Head of caudate nucleus (tissue), 42 donors: Measurements from ENCODE around the gene PDE4D.
"Not testable (repeated sequence)": the region's sequence is repeated elsewhere in the genome, so short reads cannot be mapped to it uniquely, and the experiment has no call there.

ENCODE experiments used
- DNase-seq, 42 donors: peaks; one replicate each; pipeline versions ENCODE4 v3.0.0 to v3.0.0-alpha.2; 2020 to 2021; ENCODE audit warnings: mixed read lengths in 7 of 42
- intact Hi-C: fragments of 100-400 bp; cut with DNase I; formaldehyde crosslinking; loops from one replicate; pipeline ENCODE4 v1.15.0; 2022

The PDE4D gene

DNA sequence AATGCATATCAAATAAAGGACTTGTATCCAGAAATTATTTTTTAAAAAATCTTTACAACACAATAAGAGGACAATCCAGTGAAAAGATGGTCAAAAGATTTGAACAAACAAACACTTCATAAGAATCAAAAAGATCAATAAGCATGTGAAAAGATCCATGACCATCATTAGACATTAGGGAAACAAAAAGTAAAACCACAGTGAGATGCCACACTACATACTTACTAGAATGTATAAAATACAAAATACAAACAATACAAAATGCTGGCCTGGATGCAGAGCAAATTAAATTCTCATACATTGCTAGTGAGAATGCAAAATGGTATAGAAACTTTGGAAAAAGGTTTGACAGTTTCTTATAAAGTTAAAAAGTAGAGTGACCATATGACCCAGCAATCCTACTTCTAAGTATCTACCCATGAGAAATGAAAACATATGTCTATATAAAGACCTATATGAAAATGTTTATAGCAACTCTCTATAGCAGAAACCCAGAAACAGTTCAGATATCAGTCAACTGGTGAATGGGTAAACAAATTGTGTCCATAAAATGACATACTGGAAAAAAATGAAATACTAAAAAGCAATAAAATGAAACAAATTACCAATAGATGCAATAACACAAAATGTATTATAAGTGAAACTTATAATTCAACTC is 884.6 kb downstream of the PDE4D start:
- DNase-seq: no peak
- intact Hi-C loops: loop anchor here (5.0 kb wide), 1 partner anchor 122 kb away; no protein-coding TSS in a partner anchor

DNA sequence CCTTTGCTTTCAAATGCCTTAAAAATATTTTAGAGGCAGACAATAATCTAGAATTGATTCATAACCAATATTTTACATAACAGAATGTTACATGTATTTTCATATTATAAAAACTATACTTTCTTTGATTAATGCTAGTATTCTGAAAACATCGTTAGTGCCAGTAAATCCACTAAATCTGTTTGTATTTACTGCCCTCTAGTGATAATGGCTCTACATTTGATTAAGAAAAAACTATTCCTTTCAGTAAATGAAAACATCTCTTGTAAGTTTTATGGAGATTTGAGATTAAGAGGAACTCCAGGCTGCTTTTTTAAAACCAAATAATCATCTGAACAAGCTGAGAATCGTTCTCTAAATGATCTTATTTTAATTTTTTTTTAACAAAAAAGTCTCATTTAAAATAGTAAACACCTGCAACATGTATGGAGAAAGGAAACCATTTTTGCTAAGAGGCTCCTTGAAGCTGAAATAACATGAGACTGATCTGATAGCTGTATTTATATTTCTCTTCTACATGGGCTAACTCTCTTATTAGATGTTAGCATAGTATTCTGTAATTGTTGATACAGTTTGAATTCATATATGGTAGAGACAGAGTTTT is 886.0 kb downstream of the PDE4D start:
- intact Hi-C loops: loop anchor here (5.0 kb wide), 1 partner anchor 120 kb away; no protein-coding TSS in a partner anchor
- DNase-seq: no peak

DNA sequence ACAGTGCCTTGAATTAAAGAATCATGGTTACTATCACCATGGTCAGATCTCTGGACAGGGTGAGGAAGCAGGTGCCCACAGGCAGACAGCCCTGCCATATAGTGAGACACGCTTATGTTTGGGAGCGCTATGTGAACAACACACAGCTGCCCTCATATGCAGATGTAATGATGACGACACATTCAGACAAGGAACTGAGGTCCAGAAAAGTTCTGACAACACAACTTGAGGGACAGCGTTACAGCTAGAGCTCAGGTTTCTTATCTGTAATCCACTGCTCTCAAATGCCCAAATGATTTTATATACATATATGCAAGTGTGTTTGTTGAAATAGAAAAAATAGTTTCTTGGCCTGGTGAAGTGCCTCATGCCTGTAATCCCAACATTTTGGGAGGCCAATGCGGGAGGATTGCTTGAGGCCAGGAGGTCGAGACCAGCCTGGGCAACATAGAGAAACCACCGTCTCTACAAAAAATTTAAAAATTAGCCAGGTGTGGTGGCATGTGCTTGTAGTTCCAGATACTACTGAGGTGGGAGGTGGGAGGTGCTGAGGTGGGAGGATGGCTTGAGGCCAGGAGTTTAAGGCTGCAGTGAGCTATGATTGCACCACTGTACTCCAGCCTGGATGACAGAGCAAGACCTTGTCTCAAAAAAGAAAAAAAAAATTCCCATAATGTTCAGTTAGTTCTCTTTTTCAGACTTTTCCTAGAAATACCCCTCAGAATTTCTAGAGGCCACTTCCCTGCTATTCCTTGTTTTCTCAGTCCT is 887.4 kb downstream of the PDE4D start:
- intact Hi-C loops: loop anchor here (5.0 kb wide), 1 partner anchor 119 kb away; no protein-coding TSS in a partner anchor
- no peak for DNase-seq

DNA sequence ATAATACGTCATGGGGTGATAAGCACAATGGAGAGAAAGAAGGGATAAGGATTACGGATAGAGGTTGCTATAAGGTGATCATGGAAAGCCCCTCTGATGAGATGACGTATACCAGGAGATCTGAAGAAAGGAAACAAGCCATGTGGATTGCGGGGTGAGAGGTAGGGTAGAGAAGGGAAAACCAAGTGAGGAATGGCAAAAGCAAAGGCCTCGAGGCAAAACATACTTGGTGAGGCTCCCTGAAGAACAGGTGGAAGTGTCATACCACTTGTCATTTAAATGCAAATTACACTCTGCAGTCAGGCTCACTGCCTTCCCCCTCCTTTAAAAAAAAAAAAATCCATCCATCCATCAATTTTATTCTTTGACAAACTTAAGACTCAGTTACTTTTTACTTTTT is 889.9 kb downstream of the PDE4D start:
- DNase-seq: no peak
- intact Hi-C loops: no loop called here

DNA sequence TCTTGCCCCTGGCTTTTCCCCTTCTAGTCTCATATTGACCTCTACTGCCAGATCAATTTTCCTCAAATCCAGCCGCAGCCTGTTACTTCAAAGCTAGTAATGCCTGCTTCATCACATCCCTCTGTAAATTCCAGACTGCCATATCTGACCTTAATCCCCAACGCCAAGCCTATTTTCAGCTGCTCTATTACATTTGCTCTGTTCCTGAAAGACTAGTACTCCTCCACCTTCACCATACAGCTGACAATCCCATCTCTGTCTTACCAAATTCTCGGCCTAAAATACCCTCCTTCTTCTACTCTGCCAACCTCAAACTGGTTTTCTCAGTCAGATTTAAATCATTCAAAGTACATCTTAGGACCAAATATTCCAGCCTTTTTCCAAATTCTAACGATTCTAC is 890.4 kb downstream of the PDE4D start:
- intact Hi-C loops: no loop called here
- no peak for DNase-seq

DNA sequence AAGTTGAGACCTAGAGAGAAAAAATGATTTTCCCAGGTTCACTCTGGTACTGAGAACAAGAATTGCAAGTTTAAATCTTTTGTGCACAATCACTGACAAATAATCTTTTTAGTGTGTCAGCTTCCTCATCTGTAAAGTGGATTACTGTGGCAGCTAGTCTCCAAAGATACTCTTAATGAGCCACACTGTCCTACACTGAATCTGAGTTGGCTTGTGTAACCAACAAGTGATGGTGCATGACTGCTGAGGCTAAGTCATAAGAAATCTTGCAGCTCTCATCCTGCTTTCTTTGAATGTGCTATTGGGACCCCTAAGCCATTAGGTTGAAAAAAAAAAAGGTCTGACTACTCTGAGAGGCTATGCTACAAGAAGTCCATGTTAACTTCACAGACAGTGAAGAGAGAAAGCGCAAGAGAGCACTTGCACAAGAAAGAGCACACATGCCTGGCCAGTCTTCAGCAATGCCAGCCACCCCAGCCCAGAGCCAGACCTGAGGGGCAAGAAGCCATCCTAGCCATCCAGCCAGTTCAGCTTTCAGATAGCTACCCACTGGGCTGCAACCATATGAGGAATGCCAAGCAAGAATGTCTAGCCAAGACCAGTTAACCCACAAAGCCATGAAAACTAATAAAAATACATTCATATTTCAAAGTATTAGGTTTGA is 891.2 kb downstream of the PDE4D start:
- intact Hi-C loops: no loop called here
- DNase-seq: no peak

DNA sequence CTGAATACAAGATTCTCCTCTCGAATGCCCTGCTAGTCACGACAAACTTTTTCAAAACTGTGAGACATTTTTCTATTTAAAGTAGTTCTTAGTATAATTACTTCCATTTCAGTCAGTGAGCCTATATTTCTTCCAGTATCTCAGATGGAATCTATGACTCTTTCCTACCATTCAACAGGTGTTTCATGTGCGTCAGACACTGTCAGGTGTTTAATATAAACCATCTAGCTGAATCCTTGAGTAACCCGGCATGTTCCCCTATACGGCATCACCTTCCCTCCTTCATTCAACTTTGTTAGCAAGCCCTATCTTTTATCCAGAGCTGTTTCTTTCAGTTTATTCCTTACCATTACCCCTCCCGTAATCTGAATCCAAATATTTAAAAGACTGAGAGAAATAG is 891.8 kb downstream of the PDE4D start:
- no peak for DNase-seq
- intact Hi-C loops: no loop called here

DNA sequence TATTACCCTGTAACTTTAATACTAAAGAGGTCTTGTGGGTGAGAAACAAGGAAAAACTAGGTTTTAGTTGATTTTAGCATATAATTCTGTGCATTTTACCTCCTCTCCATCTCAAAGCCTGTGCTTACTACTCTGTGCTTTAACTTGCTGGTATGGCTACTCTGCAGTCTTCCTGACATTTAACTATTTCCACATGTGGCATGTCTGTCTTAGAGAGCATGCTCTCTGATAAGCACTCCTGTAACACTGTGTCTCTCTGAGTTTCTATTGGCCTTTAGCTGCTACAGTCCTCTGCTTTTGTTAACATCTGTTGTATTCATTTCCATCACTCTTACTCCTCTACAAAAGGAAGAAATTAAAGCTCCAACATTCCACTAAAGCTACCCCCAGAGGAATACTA is 892.4 kb downstream of the PDE4D start:
- no peak for DNase-seq
- intact Hi-C loops: no loop called here

DNA sequence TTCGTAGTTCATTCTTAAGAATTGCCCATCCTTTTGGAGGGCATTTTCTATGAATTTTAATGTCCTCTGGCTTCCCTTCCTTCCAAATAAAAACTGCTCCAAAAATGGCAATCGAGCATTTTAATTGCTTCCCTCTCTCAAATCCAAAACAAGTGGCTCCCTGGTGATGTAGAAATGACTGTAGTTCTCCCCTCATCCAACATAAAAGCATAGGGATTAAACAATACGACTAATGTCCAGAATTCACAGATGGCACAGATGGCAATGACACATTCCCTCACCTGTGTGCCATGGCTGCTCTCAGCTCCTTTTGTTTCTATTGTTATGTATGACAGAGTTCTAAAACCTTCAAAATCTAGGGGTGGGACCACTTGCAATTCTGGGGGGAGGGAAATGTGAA is 893.3 kb downstream of the PDE4D start:
- intact Hi-C loops: no loop called here
- no peak for DNase-seq

DNA sequence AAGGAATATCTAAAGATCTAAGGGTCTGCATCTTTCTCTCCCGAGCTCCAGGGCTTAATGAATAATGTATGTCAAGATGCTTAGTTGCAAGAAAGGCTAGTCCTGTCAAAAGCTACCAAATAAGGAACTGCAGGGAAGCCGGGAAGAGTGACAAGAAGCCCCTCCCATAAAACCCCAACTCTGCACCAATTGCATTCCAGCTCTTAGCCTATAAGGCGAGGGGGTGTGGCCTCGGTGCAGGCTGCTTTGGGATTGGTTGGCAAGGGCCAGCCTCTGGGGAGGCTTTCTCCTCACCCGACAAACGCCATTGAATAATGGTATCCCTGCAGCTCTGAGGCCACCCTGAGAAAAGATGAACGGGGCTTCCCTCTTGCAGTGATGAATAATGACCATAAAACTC is 893.7 kb downstream of the PDE4D start:
- intact Hi-C loops: no loop called here
- peak; percentile 75 to 96 (median 89) for DNase-seq

DNA sequence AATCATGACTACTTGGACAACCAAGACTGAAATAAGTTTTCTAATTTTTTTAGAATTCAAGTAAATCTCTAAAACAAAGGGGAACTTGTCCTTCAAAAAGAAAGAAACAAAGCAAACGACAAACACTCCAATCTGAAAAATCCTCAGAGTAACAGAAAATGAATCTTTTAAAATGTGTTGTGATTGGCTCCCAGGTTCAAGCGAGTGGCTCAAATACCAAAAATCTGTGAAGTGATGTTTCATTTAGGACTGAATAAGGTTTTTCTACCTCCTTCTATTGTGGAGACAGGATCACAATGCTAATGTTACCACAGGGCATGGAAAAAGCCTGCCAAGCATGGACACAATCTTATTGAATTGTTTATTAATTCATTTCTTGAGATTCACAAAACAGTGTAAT is 895.0 kb downstream of the PDE4D start:
- intact Hi-C loops: no loop called here
- no peak for DNase-seq

DNA sequence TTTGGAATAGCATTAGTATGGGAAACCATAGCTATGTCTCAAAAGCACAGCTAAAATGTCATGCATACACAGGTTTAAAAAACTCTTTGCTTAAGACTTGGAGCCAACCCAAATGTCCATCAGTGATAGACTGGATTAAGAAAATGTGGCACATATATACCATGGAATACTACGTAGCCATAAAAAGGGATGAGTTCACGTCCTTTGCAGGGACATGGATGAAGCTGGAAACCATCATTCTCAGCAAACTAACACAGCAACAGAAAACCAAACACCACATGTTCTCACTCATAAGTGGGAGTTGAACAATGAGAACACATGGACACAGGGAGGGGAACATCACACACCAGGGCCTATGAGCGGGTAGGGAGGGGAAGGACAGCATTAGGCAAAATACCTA is 897.7 kb downstream of the PDE4D start:
- DNase-seq, intact Hi-C loops: not testable (repeated sequence)

DNA sequence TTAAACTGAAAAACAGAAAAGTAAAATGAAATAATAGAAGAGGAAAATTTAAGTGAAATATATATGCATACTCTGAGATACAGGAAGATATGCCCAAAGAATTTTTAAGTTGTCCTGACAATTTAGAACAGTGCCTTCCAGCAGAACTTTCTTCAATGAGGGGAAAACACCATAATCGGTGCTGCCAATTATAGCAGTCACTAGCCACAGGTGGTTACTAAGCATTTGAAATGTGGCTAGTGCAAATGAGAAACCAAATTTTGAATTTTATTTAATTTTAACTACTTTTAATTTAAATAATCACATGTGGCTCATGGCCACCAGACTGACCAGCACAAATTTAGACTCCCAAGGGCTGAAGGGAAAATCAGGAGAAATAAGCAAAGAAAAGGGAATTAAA is 900.1 kb downstream of the PDE4D start:
- DNase-seq: no peak
- intact Hi-C loops: no loop called here

DNA sequence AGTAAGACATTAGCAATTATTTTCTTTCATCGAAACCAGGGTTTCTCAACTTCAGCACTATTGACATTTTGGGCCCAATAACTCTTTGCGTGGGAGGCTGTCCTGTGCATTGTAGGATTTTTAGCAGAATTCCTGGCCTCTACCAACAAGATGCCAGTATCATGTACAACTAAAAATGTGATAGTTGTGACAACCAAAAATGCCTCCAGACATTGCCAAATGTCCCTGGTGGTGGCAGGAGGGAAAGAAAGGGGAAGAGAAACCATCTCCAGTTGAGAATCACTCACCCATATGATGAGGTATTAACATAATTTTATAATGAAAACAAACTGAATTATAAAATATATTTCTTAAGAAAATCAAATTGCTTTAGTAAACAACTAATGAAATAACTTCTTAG is 904.6 kb downstream of the PDE4D start:
- DNase-seq: no peak
- intact Hi-C loops: no loop called here

DNA sequence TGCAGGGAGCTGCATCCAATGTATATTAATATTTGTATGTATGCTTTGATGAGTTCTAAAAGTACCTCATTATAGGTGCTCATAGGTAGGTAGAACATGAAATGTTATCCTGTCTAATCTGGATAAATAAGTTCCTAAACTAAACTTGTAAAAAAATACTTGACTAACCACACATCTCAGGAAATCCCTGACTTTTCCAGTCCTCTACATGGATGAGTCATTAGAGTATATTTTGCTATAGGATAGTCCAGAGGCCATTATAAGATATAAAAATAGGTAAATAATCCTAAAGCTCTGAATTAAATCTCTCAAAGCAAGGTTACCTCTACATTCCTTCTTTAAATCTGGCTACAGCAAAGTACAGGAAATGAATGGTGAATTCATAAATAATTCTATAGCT is 906.3 kb downstream of the PDE4D start:
- intact Hi-C loops: no loop called here
- DNase-seq: no peak

DNA sequence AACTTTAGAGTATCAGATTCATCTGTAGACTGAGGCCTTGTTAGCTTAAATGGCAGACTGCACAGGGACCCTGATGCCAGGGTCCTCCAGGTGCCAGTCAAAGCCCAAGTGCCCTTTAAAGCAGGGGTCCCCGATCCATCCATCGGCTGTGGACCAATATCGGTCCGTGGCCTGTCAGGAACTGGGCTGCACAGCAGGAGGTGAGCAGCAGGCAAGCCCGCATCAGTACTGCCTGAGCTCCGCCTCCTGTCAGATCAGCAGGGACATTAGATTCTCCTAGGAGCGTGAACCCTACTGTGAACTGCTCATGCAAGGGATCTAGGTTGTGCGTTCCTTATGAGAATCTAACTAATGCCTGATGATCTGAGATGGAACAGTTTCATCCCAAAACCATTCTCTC is 907.2 kb downstream of the PDE4D start:
- intact Hi-C loops: no loop called here
- no peak for DNase-seq

DNA sequence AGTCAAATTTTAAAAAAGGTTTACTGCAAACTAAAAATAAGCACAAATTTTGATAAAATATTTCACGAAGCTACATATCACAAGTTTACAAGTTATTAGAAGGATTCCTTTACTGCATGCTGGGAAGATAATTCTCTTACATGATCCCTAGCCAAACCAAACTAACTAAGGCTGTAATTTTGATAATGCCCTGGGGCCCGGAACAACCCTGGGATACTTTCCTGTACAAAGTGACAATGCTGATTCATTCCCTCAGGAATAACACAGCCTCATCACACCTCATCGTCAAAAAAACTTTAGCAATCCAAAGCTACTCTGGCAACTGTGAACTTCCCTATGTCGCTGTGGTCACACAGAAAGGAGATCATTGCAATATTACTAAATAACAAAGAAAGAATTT is 907.8 kb downstream of the PDE4D start:
- intact Hi-C loops: no loop called here
- DNase-seq: no peak

DNA sequence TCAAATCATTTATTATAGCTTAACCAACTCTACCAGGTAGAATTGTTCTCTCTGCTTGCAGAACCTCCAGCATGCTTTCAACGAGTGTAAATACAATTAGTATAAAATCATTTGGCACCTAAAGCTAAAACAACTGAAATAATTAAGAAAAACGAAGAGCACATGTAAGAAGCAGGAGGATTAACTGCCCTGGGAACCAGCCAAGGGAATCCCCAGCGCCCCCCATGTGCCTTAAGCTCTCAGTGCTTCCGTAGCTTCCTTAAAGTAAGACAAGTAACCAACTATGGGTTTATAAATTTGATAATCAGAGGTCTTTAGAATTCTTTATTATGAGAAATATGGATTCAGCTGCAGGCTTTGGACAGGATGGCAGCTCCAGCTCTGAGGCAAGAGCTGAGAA is 908.2 kb downstream of the PDE4D start:
- intact Hi-C loops: no loop called here

DNA sequence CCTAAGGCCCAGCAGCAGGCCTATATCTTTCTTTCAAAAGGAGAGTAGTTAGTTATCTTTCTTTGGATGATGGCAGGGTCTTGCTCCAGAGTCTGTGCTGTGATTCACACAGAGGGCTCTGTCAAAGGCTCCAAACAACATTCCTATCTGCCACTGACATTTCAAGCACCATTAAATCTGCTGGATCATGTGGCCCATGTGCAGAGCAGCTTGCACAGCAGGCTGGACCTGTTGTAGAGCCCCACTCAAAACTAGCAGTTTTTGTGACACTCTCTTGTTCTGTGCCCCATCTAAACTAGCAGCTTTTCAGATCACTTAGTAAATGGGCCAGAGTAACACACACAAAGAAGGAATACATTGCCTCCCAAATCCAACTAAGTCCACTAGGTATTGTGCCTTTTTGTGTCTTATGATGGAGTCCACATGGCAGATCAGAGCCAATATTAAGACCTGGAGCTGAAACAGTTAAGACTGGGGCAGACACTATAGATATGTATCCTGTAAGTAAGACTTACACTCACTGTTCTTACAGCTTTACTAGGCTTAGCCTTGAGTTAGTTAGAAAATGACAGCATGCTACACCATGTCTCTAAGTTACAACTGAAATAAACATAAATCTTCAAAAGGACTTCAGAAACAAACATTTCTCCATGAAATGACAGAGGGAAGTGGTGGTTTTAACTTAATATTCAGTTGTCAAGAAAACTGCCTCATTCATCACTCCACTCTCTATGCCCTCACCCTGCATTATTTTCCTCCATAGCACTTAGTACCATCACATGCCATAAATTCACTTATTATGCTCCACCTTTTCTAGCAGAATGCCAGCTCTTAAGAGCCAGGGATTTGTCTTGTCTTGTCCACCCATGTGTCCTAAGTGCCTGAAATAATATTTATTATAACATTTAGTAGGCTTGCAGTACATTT is 909.7 kb downstream of the PDE4D start:
- intact Hi-C loops: no loop called here
- no peak for DNase-seq

More for the DNA sequence above, 908.2 kb downstream of the PDE4D start:
- no peak for DNase-seq
